GM11168 (cell line): ENCODE results near the gene CLBA1.
"Not testable (repeated sequence)": the region's sequence is repeated elsewhere in the genome, so short reads cannot be mapped to it uniquely, and the experiment has no call there.

Experiments
- in situ Hi-C: fragments of 300-500 bp; cut with MboI; formaldehyde crosslinking; loops from one replicate; pipeline ENCODE4 v1.12.0; 2022; ENCODE audit warnings: low sequenced_read_pairs; ENCODE audit not compliant: unreplicated experiment

Gene CLBA1

GRCh38 chr14:104985675-104986486, at the start of gene CLBA1:
Gene CLBA1, plus strand, starts transcription at chr14:104985788. Its CDS starts 644 bp downstream, at chr14:104986432.
- in situ Hi-C loops: no loop called here

GRCh38 chr14:104935955-104936354, 49.6 kb upstream of the CLBA1 start:
- in situ Hi-C loops: no loop called here

- in situ Hi-C loops: no loop called here
Observed at GRCh38 chr14:104936361-104937155, 49.0 kb upstream of the CLBA1 start.

GRCh38 chr14:104937161-104937560, 48.4 kb upstream of the CLBA1 start:
- in situ Hi-C loops: no loop called here

- in situ Hi-C loops: no loop called here
Observed at GRCh38 chr14:104937694-104938365, 47.8 kb upstream of the CLBA1 start.

- in situ Hi-C loops: no loop called here
Observed at GRCh38 chr14:104938436-104938835, 47.2 kb upstream of the CLBA1 start.

GRCh38 chr14:104938960-104939359, 46.6 kb upstream of the CLBA1 start:
- in situ Hi-C loops: no loop called here

GRCh38 chr14:104939666-104940410, 45.8 kb upstream of the CLBA1 start:
- in situ Hi-C loops: no loop called here

GRCh38 chr14:104940526-104941150, 45.0 kb upstream of the CLBA1 start:
- in situ Hi-C loops: no loop called here

GRCh38 chr14:104941508-104942365, 43.9 kb upstream of the CLBA1 start:
- in situ Hi-C loops: no loop called here

GRCh38 chr14:104942586-104942985, 43.0 kb upstream of the CLBA1 start:
- in situ Hi-C loops: no loop called here

- in situ Hi-C loops: not testable (repeated sequence)
Observed at GRCh38 chr14:104943216-104944015, 42.2 kb upstream of the CLBA1 start.

- in situ Hi-C loops: not testable (repeated sequence)
Observed at GRCh38 chr14:104944016-104944308, 41.6 kb upstream of the CLBA1 start.

- in situ Hi-C loops: not testable (repeated sequence)
Observed at GRCh38 chr14:104944436-104945205, 41.0 kb upstream of the CLBA1 start.

- in situ Hi-C loops: not testable (repeated sequence)
Observed at GRCh38 chr14:104945266-104945665, 40.3 kb upstream of the CLBA1 start.

GRCh38 chr14:104945986-104946965, 39.3 kb upstream of the CLBA1 start:
- in situ Hi-C loops: not testable (repeated sequence)
